ENCODE measurements around the gene TMC8. TPM values are rescaled to one million over a fixed set of nuclear protein-coding genes. Genes with fewer than 3 reads are reported as not detected.

TMC8 gene
- polyA plus RNA-seq, 3 donors: 13.3 to 151 (median 15.1) TPM

DNA sequence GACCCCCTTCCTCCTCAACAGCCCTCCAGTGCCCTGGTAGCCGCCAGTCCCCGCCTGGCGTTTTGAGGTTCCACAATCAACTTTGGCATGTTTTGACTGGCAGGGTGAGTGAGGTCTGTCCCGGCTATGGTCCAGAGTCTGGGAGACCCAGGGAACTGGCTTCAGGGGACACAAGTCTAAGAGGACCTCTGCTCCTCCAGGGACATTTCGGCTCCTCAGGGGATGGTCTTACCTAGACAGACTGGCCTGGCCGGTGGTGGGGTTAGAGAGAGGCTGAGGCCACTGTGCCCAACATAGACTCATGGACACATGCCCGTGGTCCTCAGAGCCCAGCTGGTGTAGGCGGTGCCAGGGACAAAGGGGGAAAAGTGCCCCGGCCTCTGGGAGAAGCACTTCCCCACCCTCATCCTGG, 2.2 kb downstream of the TMC8 start:
- Histone ChIP-seq H2AFZ (ENCODE audit: insufficient read depth, low read depth, low read length, poor library complexity, severe bottlenecking) (no peak overlapping the region), H3K4me1 (ENCODE audit: control insufficient read depth in 1 of 2, insufficient read depth in 2 of 2, low read length in 2 of 2) (peaks cover 62 to 86% of the 10 kb centered on the region in 2 donors), H3K4me3 (replicated peaks in 1 of 3; ENCODE audit: low read depth in 2 of 3, low read length in 3 of 3) (peak overlapping the region in 2 of 3 experiments; percentile 73 to 96), H3K4me2 (replicated peaks; ENCODE audit: extremely low read depth, low read length, poor library complexity, severe bottlenecking) (peak overlapping the region; percentile 100), H3K9me3 (replicated peaks in 1 of 2; ENCODE audit: control insufficient read depth in 1 of 2, insufficient read depth in 1 of 2, low read length in 2 of 2) (no peaks in the 10 kb centered on the region), H3K9ac (ENCODE audit: insufficient read depth, low read length, poor library complexity, severe bottlenecking) (peak overlapping the region; percentile 60), H3K27me3 (ENCODE audit: control insufficient read depth in 2 of 2, insufficient read depth in 2 of 2, low read length in 2 of 2) (no peaks in the 10 kb centered on the region), H3K36me3 (replicated peaks in 1 of 2; ENCODE audit: control insufficient read depth in 1 of 2, insufficient read depth in 2 of 2, low read length in 2 of 2) (peaks cover 36 to 41% of the 10 kb centered on the region in 2 donors), H4K20me1 (ENCODE audit: insufficient read depth, low read length) (peaks cover 58% of the 10 kb centered on the region), H3K79me2 (ENCODE audit: insufficient read depth, low read length) (peaks cover 67% of the 10 kb centered on the region), H3K27ac (ENCODE audit: low read depth in 1 of 2, low read length in 2 of 2) (no peak overlapping the region)
- DNase-seq: no peak
- Mint-ChIP-seq H3K9me3 (no peaks in the 10 kb centered on the region), H3K27ac (peak overlapping the region in 2 of 7 donors; percentile 57 to 63), H3K4me1 (peaks cover 71% of the 10 kb centered on the region), H3K27me3 (ENCODE audit: low read depth in 3 of 3) (peaks cover 0 to 4% (median 0%) of the 10 kb centered on the region in 3 donors), H3K4me3 (peak overlapping the region; percentile 75 to 86), H3K36me3 (peaks cover 43 to 49% of the 10 kb centered on the region in 2 donors)
- intact Hi-C loops (cut with micrococcal nuclease): no loop called here
- WGBS (ENCODE audit: insufficient coverage): 47% methylated on average over 7 of the region's 9 CpGs
- TF ChIP-seq CTCF (IDR thresholded peaks at IDR 0.05): no peak

DNA sequence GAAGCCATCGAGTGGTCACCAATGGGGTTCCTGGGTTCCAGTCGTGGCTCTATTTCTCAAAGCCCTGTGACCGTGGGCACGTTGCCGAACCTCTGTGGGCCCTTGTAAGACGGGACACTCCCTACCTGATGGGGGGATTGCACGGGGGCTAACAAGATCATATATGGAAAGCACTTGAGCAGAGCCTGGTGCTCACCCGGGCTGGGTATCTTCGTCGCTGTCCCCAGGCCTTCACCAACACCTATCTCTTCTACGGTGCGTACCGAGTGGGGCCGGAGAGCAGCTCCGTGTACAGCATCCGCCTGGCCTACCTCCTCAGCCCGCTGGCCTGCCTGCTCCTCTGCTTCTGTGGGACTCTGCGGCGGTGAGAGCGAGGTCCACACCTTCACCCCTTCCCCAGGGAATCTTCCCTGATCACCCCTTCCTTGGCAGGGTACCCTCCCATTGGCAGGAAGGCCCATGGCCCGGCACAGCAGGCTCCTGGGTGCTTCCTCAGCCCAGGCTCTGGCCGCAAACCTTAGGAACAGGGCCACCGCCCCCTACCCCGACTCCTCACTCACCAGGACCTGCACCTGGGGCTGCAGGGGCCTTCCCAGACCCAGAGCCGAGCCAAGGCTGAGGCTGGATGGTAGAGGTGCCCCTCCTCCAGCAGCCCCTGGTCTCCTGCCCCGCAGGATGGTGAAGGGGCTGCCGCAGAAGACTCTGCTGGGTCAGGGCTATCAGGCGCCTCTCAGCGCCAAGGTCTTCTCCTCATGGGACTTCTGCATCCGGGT, 2.8 kb downstream of the TMC8 start:
- H3K36me3 ChIP-seq (replicated peaks in 1 of 2; ENCODE audit: control insufficient read depth in 1 of 2, insufficient read depth in 2 of 2, low read length in 2 of 2): peaks cover 36 to 41% of the 10 kb centered on the region in 2 donors
- intact Hi-C loops (cut with micrococcal nuclease): no loop called here

More for the DNA sequence above, 2.8 kb downstream of the TMC8 start:
- H3K9ac ChIP-seq (ENCODE audit: insufficient read depth, low read length, poor library complexity, severe bottlenecking): no peak overlapping the region
- H3K27ac ChIP-seq (ENCODE audit: low read depth in 1 of 2, low read length in 2 of 2): no peak overlapping the region
- peak overlapping the region; percentile 69 to 75 for H3K4me3 Mint-ChIP-seq
- H3K79me2 ChIP-seq (ENCODE audit: insufficient read depth, low read length): peaks cover 62% of the 10 kb centered on the region
- peaks cover 64% of the 10 kb centered on the region for H4K20me1 ChIP-seq (ENCODE audit: insufficient read depth, low read length)
- no peak for DNase-seq
- H3K4me1 Mint-ChIP-seq: peaks cover 76% of the 10 kb centered on the region
- H3K4me2 ChIP-seq (replicated peaks; ENCODE audit: extremely low read depth, low read length, poor library complexity, severe bottlenecking): peak overlapping the region; percentile 100
- TF ChIP-seq CTCF (IDR thresholded peaks at IDR 0.05): no peak
- peaks cover 0 to 4% (median 0%) of the 10 kb centered on the region in 3 donors for H3K27me3 Mint-ChIP-seq (ENCODE audit: low read depth in 3 of 3)
- 64% methylated on average over 16 of the region's 30 CpGs for WGBS (ENCODE audit: insufficient coverage)
- H3K4me3 ChIP-seq (replicated peaks in 1 of 3; ENCODE audit: low read depth in 2 of 3, low read length in 3 of 3): peak overlapping the region in 1 of 3 experiments; percentile 96
- H3K9me3 ChIP-seq (replicated peaks in 1 of 2; ENCODE audit: control insufficient read depth in 1 of 2, insufficient read depth in 1 of 2, low read length in 2 of 2): no peaks in the 10 kb centered on the region
- H3K27me3 ChIP-seq (ENCODE audit: control insufficient read depth in 2 of 2, insufficient read depth in 2 of 2, low read length in 2 of 2): no peaks in the 10 kb centered on the region
- H3K27ac Mint-ChIP-seq: peak overlapping the region in 1 of 7 donors; percentile 54
- no peaks in the 10 kb centered on the region for H3K9me3 Mint-ChIP-seq
- no peak overlapping the region for H2AFZ ChIP-seq (ENCODE audit: insufficient read depth, low read depth, low read length, poor library complexity, severe bottlenecking)
- H3K36me3 Mint-ChIP-seq: peaks cover 43 to 49% of the 10 kb centered on the region in 2 donors
- peaks cover 68 to 91% of the 10 kb centered on the region in 2 donors for H3K4me1 ChIP-seq (ENCODE audit: control insufficient read depth in 1 of 2, insufficient read depth in 2 of 2, low read length in 2 of 2)
